ENCODE results near the gene CPD.
"Not testable (repeated sequence)": the region's sequence is repeated elsewhere in the genome, so short reads cannot be mapped to it uniquely, and the experiment has no call there.

The CPD gene

GRCh38 chr17:30426292-30426691 lies 47.6 kb downstream of the CPD start:
- DNase-seq (ENCODE audit: low read depth) = no peak
- no peak overlapping the region for H3K4me3 ChIP-seq (ENCODE audit: low read depth, low read length)
- TF ChIP-seq CTCF (IDR thresholded peaks at IDR 0.05; ENCODE audit: low read depth, low read length, missing control alignments) = no peak
- in situ Hi-C loops (cut with HindIII; ENCODE audit: low sequenced_read_pairs) = no loop called here

GRCh38 chr17:30427611-30428010 lies 48.9 kb downstream of the CPD start:
- H3K4me3 ChIP-seq (ENCODE audit: low read depth, low read length) = no peak overlapping the region
- DNase-seq (ENCODE audit: low read depth) = no peak
- in situ Hi-C loops (cut with HindIII; ENCODE audit: low sequenced_read_pairs) = no loop called here
- no peak for TF ChIP-seq CTCF (IDR thresholded peaks at IDR 0.05; ENCODE audit: low read depth, low read length, missing control alignments)

GRCh38 chr17:30429155-30429554 lies 50.4 kb downstream of the CPD start:
- H3K4me3 ChIP-seq (ENCODE audit: low read depth, low read length) = no peak overlapping the region
- in situ Hi-C loops (cut with HindIII; ENCODE audit: low sequenced_read_pairs) = no loop called here
- peak; percentile 11 for DNase-seq (ENCODE audit: low read depth)
- TF ChIP-seq CTCF (IDR thresholded peaks at IDR 0.05; ENCODE audit: low read depth, low read length, missing control alignments) = no peak

- in situ Hi-C loops (cut with HindIII; ENCODE audit: low sequenced_read_pairs) = no loop called here
- H3K4me3 ChIP-seq (ENCODE audit: low read depth, low read length) = no peak overlapping the region
- TF ChIP-seq CTCF (IDR thresholded peaks at IDR 0.05; ENCODE audit: low read depth, low read length, missing control alignments) = no peak
- peak; percentile 86 for DNase-seq (ENCODE audit: low read depth)
These were observed 54.8 kb downstream of the CPD start for GRCh38 chr17:30433514-30433913.

GRCh38 chr17:30436729-30437128 lies 58.0 kb downstream of the CPD start:
- in situ Hi-C loops (cut with HindIII; ENCODE audit: low sequenced_read_pairs) = no loop called here

GRCh38 chr17:30443721-30444120 lies 65.0 kb downstream of the CPD start:
- in situ Hi-C loops (cut with HindIII; ENCODE audit: low sequenced_read_pairs) = no loop called here
- H3K4me3 ChIP-seq (ENCODE audit: low read depth, low read length) = no peak overlapping the region
- DNase-seq (ENCODE audit: low read depth) = no peak
- no peak for TF ChIP-seq CTCF (IDR thresholded peaks at IDR 0.05; ENCODE audit: low read depth, low read length, missing control alignments)

More at GRCh38 chr17:30436729-30437128, 58.0 kb downstream of the CPD start:
- DNase-seq (ENCODE audit: low read depth) = no peak
- H3K4me3 ChIP-seq (ENCODE audit: low read depth, low read length) = no peak overlapping the region
- no peak for TF ChIP-seq CTCF (IDR thresholded peaks at IDR 0.05; ENCODE audit: low read depth, low read length, missing control alignments)

GRCh38 chr17:30446640-30447039 lies 67.9 kb downstream of the CPD start:
- H3K4me3 ChIP-seq (ENCODE audit: low read depth, low read length); in situ Hi-C loops (cut with HindIII; ENCODE audit: low sequenced_read_pairs); DNase-seq (ENCODE audit: low read depth): not testable (repeated sequence)

All from astrocyte of the cerebellum (primary cell).